Activated CD8-positive, alpha-beta memory T cell treated with anti-CD3 and anti-CD28 coated beads, Interleukin-2, amount 50 U/mL, for 48 hours (primary cell): Measurements from ENCODE around the gene FAM114A1.
"Not testable (repeated sequence)": the region's sequence is repeated elsewhere in the genome, so short reads cannot be mapped to it uniquely, and the experiment has no call there.

Source experiments
- DNase-seq: peaks from one replicate; pipeline ENCODE4 v3.0.0-alpha.2; 2020

The FAM114A1 gene

GRCh38 chr4:38904682-38905081 is 37.1 kb downstream of the FAM114A1 start:
- no peak for DNase-seq

- no peak for DNase-seq
These were observed 38.2 kb downstream of the FAM114A1 start for GRCh38 chr4:38905652-38906385.

GRCh38 chr4:38907696-38908270 is 40.2 kb downstream of the FAM114A1 start:
- DNase-seq = no peak

- DNase-seq = no peak
These were observed 41.4 kb downstream of the FAM114A1 start for GRCh38 chr4:38909015-38909414.

- DNase-seq = no peak
These were observed 43.7 kb downstream of the FAM114A1 start for GRCh38 chr4:38911257-38911656.

GRCh38 chr4:38914854-38915253 is 47.2 kb downstream of the FAM114A1 start:
- DNase-seq = no peak

- not testable (repeated sequence) for DNase-seq
These were observed 48.7 kb downstream of the FAM114A1 start for GRCh38 chr4:38916267-38916666.

- DNase-seq = no peak
These were observed 49.9 kb downstream of the FAM114A1 start for GRCh38 chr4:38917481-38918025.

GRCh38 chr4:38919494-38919893 is 51.9 kb downstream of the FAM114A1 start:
- no peak for DNase-seq

- no peak for DNase-seq
These were observed 52.6 kb downstream of the FAM114A1 start for GRCh38 chr4:38920186-38920585.

- no peak for DNase-seq
These were observed 53.1 kb downstream of the FAM114A1 start for GRCh38 chr4:38920677-38921076.

- no peak for DNase-seq
These were observed 53.5 kb downstream of the FAM114A1 start for GRCh38 chr4:38921151-38921550.

GRCh38 chr4:38923746-38924145 is 56.1 kb downstream of the FAM114A1 start:
- no peak for DNase-seq

GRCh38 chr4:38924353-38924752 is 56.7 kb downstream of the FAM114A1 start:
- no peak for DNase-seq

GRCh38 chr4:38925492-38926413 is 58.1 kb downstream of the FAM114A1 start:
- DNase-seq = no peak

- DNase-seq = no peak
These were observed 59.3 kb downstream of the FAM114A1 start for GRCh38 chr4:38926896-38927295.

- no peak for DNase-seq
These were observed 61.0 kb downstream of the FAM114A1 start for GRCh38 chr4:38928568-38928967.

GRCh38 chr4:38928974-38929373 is 61.4 kb downstream of the FAM114A1 start:
- DNase-seq = no peak

GRCh38 chr4:38930204-38930603 is 62.6 kb downstream of the FAM114A1 start:
- DNase-seq = no peak

- DNase-seq = no peak
These were observed 63.1 kb downstream of the FAM114A1 start for GRCh38 chr4:38930707-38931106.

GRCh38 chr4:38931125-38931524 is 63.5 kb downstream of the FAM114A1 start:
- no peak for DNase-seq

GRCh38 chr4:38935391-38936073 is 67.9 kb downstream of the FAM114A1 start:
- no peak for DNase-seq

GRCh38 chr4:38939165-38939564 is 71.6 kb downstream of the FAM114A1 start:
- no peak for DNase-seq
